ENCODE measurements around the gene CACYBP. TPM values are rescaled to one million over a fixed set of nuclear protein-coding genes. Genes with fewer than 3 reads are reported as not detected.
"Not testable (repeated sequence)": the region's sequence is repeated elsewhere in the genome, so short reads cannot be mapped to it uniquely, and the experiment has no call there.

The CACYBP gene
- total RNA-seq, 1 donor from 2014 or later = 95.0 TPM

DNA sequence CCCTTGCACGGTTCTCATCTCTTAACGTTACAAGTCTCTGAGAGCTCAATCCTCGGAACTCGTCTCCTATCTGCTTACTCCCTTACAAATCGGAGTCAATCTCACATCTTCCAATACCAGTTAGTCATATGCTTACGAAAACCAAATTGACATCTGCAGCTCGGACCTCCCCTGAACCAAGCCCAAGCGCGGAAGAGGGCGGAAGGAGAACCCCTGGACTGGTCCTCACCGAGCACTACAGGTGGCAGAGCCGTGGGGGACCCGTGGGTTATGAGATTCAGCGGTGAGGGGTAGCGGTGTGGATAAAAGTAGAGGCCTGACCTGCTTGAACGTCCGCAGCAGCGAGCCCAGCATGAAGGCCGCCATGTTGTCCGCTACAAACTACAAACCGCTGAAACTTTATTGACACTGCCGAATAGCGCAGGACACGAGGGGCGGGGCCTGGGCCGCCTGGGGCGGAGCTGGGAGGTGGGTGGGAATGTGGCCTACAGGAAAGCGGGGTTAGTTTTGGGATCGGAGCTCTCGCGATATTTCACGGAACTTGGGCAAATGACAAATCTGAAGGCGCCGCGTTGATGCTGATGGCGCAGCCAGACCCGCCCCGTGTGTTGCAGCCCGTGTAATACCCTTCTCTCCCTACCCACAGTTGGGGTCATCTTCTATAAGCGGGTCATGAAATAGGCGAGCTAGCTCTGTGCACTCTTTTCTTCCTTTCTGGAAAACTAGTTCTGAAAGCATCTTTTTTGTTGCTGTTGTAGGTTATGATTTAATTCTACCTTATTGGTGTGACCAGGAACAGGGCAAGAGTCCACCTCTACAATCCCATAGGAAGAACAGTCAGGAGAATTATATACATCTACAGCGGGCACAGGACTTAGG lies 23.5 kb downstream of the CACYBP start, which contains the start of gene MRPS14:
Gene MRPS14, minus strand, starts transcription at position 383 of the 879 bp plus-strand sequence. Its CDS starts 17 bp downstream, at position 366.
- FAIRE-seq = peak; percentile 73
- H3K4me1 Mint-ChIP-seq (ENCODE audit: low read depth, unreplicated experiment) = peaks cover 8% of the 10 kb centered on the region

GRCh38 chr1:175023922-175024242 lies 24.1 kb downstream of the CACYBP start:
- not testable (repeated sequence) for H3K4me1 ChIP-seq (ENCODE audit: insufficient read depth, low read length); DNase-seq (ENCODE audit: low read depth); H3K36me3 Mint-ChIP-seq (ENCODE audit: low read depth, unreplicated experiment); H3K27me3 Mint-ChIP-seq (ENCODE audit: low read depth, unreplicated experiment); H3K27me3 ChIP-seq (ENCODE audit: insufficient read depth, low read length); H3K9me3 ChIP-seq (ENCODE audit: insufficient read depth, low read depth, low read length); H3K9me3 Mint-ChIP-seq (ENCODE audit: unreplicated experiment); H4K20me1 ChIP-seq (ENCODE audit: insufficient read depth, low read length); FAIRE-seq; H3K4me1 Mint-ChIP-seq (ENCODE audit: low read depth, unreplicated experiment); H3K36me3 ChIP-seq (ENCODE audit: insufficient read depth, low read length)
- Histone ChIP-seq H3K79me2 (ENCODE audit: insufficient read depth, low read length) (peaks cover 37% of the 10 kb centered on the region), H3K9ac (ENCODE audit: low read length) (peak overlapping the region; percentile 99), H3K27ac (ENCODE audit: low read depth, low read length) (peak overlapping the region; percentile 92), H3K4me3 (ENCODE audit: insufficient read depth, low read depth, low read length) (peak overlapping the region; percentile 98), H2AFZ (ENCODE audit: low read depth, low read length) (peak overlapping the region; percentile 88), H3K4me2 (ENCODE audit: low read length) (peak overlapping the region; percentile 96)
- Mint-ChIP-seq H3K4me3 (ENCODE audit: unreplicated experiment) (peak overlapping the region; percentile 93), H3K27ac (ENCODE audit: unreplicated experiment) (peak overlapping the region; percentile 92)

More for the DNA sequence above, 23.5 kb downstream of the CACYBP start, which contains the start of gene MRPS14:
- peak within 1 kb of the TSS; percentile 92 for H3K27ac ChIP-seq (ENCODE audit: low read depth, low read length)
- Mint-ChIP-seq H3K36me3 (ENCODE audit: low read depth, unreplicated experiment) (no peaks in the 10 kb centered on the region), H3K9me3 (ENCODE audit: unreplicated experiment) (peaks cover 5% of the 10 kb centered on the region), H3K4me3 (ENCODE audit: unreplicated experiment) (peak within 1 kb of the TSS; percentile 93), H3K27me3 (ENCODE audit: low read depth, unreplicated experiment) (no peaks in the 10 kb centered on the region), H3K27ac (ENCODE audit: unreplicated experiment) (peak within 1 kb of the TSS; percentile 92)
- peak within 1 kb of the TSS; percentile 96 for H3K4me2 ChIP-seq (ENCODE audit: low read length)
- H3K79me2 ChIP-seq (ENCODE audit: insufficient read depth, low read length) = peaks cover 37% of the 10 kb centered on the region
- no peaks in the 10 kb centered on the region for H3K27me3 ChIP-seq (ENCODE audit: insufficient read depth, low read length)
- H3K9me3 ChIP-seq (ENCODE audit: insufficient read depth, low read depth, low read length) = no peaks in the 10 kb centered on the region
- peak within 1 kb of the TSS; percentile 88 for H2AFZ ChIP-seq (ENCODE audit: low read depth, low read length)
- peak; percentile 94 for DNase-seq (ENCODE audit: low read depth)
- TF ChIP-seq, protein P1, sequence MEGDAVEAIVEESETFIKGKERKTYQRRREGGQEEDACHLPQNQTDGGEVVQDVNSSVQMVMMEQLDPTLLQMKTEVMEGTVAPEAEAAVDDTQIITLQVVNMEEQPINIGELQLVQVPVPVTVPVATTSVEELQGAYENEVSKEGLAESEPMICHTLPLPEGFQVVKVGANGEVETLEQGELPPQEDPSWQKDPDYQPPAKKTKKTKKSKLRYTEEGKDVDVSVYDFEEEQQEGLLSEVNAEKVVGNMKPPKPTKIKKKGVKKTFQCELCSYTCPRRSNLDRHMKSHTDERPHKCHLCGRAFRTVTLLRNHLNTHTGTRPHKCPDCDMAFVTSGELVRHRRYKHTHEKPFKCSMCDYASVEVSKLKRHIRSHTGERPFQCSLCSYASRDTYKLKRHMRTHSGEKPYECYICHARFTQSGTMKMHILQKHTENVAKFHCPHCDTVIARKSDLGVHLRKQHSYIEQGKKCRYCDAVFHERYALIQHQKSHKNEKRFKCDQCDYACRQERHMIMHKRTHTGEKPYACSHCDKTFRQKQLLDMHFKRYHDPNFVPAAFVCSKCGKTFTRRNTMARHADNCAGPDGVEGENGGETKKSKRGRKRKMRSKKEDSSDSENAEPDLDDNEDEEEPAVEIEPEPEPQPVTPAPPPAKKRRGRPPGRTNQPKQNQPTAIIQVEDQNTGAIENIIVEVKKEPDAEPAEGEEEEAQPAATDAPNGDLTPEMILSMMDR (IDR thresholded peaks at IDR 0.05; ENCODE audit: insufficient read depth, low read depth, low read length) = no peak
- no peak for TF ChIP-seq EZH2 (IDR thresholded peaks at IDR 0.05; ENCODE audit: insufficient read depth, low read length)
- no peaks in the 10 kb centered on the region for H3K36me3 ChIP-seq (ENCODE audit: insufficient read depth, low read length)
- H3K9ac ChIP-seq (ENCODE audit: low read length) = peak within 1 kb of the TSS; percentile 99
- H3K4me1 ChIP-seq (ENCODE audit: insufficient read depth, low read length) = peaks cover 3% of the 10 kb centered on the region
- no peaks in the 10 kb centered on the region for H4K20me1 ChIP-seq (ENCODE audit: insufficient read depth, low read length)
- peak within 1 kb of the TSS; percentile 98 for H3K4me3 ChIP-seq (ENCODE audit: insufficient read depth, low read depth, low read length)

DNA sequence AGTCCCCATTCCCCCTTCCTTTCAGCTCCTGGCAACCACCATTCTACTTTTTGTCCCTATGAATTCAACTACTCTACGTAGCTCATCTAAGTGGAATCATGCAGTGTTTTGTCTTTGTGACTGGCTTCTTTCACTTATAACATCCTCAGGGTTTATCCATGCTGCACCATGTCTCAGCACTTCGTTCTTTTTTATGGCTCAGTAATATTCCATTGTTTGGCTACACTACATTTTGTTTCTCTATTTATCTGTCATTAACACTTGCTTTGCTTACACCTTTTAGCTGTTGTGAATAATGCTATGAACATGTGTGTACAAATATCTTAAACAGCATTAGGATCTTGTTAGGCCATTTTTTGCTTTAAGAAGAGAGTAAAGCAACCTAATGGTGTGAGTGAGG lies 25.0 kb downstream of the CACYBP start:
- no peak for TF ChIP-seq EZH2 (IDR thresholded peaks at IDR 0.05; ENCODE audit: insufficient read depth, low read length)
- TF ChIP-seq, protein P1 (IDR thresholded peaks at IDR 0.05; ENCODE audit: insufficient read depth, low read depth, low read length) = no peak
- peaks cover 11% of the 10 kb centered on the region for H3K4me1 Mint-ChIP-seq (ENCODE audit: low read depth, unreplicated experiment)
- no peak overlapping the region for H3K9ac ChIP-seq (ENCODE audit: low read length)
- H3K36me3 Mint-ChIP-seq (ENCODE audit: low read depth, unreplicated experiment) = no peaks in the 10 kb centered on the region
- H3K27ac ChIP-seq (ENCODE audit: low read depth, low read length) = no peak overlapping the region
- H3K4me1 ChIP-seq (ENCODE audit: insufficient read depth, low read length) = peaks cover 5% of the 10 kb centered on the region
- no peak overlapping the region for H3K4me2 ChIP-seq (ENCODE audit: low read length)
- no peaks in the 10 kb centered on the region for H3K9me3 ChIP-seq (ENCODE audit: insufficient read depth, low read depth, low read length)
- DNase-seq (ENCODE audit: low read depth) = no peak
- no peak for FAIRE-seq
- no peaks in the 10 kb centered on the region for H4K20me1 ChIP-seq (ENCODE audit: insufficient read depth, low read length)
- H3K9me3 Mint-ChIP-seq (ENCODE audit: unreplicated experiment) = peaks cover 5% of the 10 kb centered on the region
- peak overlapping the region; percentile 5 for H3K27ac Mint-ChIP-seq (ENCODE audit: unreplicated experiment)
- no peak overlapping the region for H2AFZ ChIP-seq (ENCODE audit: low read depth, low read length)
- H3K27me3 ChIP-seq (ENCODE audit: insufficient read depth, low read length) = no peaks in the 10 kb centered on the region
- no peaks in the 10 kb centered on the region for H3K27me3 Mint-ChIP-seq (ENCODE audit: low read depth, unreplicated experiment)
- peak overlapping the region; percentile 54 for H3K4me3 Mint-ChIP-seq (ENCODE audit: unreplicated experiment)
- no peaks in the 10 kb centered on the region for H3K36me3 ChIP-seq (ENCODE audit: insufficient read depth, low read length)
- H3K79me2 ChIP-seq (ENCODE audit: insufficient read depth, low read length) = peaks cover 33% of the 10 kb centered on the region
- H3K4me3 ChIP-seq (ENCODE audit: insufficient read depth, low read depth, low read length) = no peak overlapping the region

Data from astrocyte (in vitro differentiated cells and primary cell).